ENCODE results near the gene ESRP2.

Gene ESRP2

DNA sequence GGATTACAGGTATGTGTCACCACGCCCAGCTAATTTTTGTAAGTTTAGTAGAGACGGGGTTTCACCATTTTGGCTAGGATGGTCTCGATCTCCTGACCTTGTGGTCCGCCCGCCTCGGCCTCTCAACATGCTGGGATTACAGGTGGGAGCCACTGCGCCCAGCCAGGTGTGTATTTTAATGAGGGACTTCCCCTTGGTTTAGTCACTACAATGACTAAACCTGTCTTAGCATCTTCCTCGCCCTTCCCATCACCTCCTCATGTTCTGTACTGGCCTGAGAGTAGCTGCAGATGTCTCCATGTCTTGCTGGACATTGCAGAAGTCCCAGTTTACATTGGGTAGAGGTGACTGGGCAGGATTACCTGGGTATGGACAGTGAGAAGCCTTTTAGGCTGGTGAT, 38.0 kb upstream of the ESRP2 start:
- no peak overlapping the region for H3K9ac ChIP-seq (ENCODE audit: low read depth, low read length)
- H3K27me3 ChIP-seq (ENCODE audit: control insufficient read depth, insufficient read depth, low read length): no peaks in the 10 kb centered on the region
- H3K9me3 ChIP-seq (ENCODE audit: control insufficient read depth, insufficient read depth, low read length): no peaks in the 10 kb centered on the region
- peaks cover 5% of the 10 kb centered on the region for H3K4me1 ChIP-seq (ENCODE audit: control insufficient read depth, insufficient read depth, low read length)
- peaks cover 11% of the 10 kb centered on the region for H3K36me3 ChIP-seq (ENCODE audit: control insufficient read depth, insufficient read depth, low read length)
- no peak overlapping the region for H3K4me3 ChIP-seq (ENCODE audit: low read depth, low read length)

DNA sequence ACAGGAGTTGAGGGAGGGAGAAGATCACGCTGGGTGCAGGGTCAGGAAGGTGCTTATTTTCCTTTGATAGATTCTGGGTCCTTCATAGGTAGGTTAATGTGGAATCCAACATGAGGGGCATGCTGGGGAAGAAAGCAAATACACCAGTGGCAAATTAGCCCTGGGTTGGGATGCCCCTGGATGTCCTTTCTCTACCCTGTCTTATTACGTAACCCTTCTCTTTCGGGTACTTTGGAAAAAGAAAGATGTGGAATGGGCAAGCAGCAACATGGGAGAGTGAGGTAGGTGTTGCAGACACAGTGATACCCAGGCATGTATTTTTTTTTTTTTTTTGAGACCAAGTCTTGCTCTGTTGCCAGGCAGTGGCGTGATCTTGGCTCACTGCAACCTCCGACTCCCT, 37.5 kb upstream of the ESRP2 start:
- Histone ChIP-seq H3K9me3 (ENCODE audit: control insufficient read depth, insufficient read depth, low read length) (no peaks in the 10 kb centered on the region), H3K27me3 (ENCODE audit: control insufficient read depth, insufficient read depth, low read length) (no peaks in the 10 kb centered on the region), H3K36me3 (ENCODE audit: control insufficient read depth, insufficient read depth, low read length) (peaks cover 11% of the 10 kb centered on the region), H3K4me3 (ENCODE audit: low read depth, low read length) (no peak overlapping the region), H3K9ac (ENCODE audit: low read depth, low read length) (no peak overlapping the region), H3K4me1 (ENCODE audit: control insufficient read depth, insufficient read depth, low read length) (peaks cover 6% of the 10 kb centered on the region)

DNA sequence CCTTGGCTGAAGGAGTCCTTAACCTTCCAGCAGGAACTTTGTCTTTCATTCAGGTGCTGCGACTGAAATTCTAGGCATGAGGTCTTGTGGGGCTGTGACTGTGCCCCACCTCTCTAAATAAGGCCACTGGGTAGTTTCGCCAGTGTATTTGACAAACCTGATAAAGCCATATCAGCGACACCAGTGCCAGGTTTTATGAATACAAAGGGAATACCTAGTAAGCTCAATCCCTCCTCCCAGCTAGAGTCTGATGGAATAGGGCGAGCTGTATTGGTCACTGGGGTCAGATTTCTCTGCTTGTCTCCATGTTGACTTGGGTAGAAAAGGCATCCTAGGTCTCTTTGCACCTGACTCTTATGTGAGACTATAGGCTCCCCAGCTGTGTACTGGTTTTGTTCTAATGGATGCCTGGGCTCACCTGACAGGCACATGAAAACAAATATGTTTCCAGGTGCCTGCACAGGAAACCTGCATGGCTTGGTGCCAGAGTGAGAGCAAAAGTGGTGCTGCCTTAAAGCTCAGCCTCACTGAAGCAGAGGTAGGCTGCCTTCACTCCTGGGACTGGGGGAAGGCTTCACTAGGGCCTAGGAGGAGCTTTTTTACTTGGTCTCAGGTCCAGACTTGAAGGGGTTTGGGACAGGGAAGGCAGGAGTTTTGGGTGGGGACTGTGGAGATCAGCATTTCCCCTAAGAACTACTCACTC, 36.7 kb upstream of the ESRP2 start:
- H3K36me3 ChIP-seq (ENCODE audit: control insufficient read depth, insufficient read depth, low read length): peaks cover 11% of the 10 kb centered on the region
- no peak overlapping the region for H3K4me3 ChIP-seq (ENCODE audit: low read depth, low read length)
- no peaks in the 10 kb centered on the region for H3K27me3 ChIP-seq (ENCODE audit: control insufficient read depth, insufficient read depth, low read length)
- H3K9me3 ChIP-seq (ENCODE audit: control insufficient read depth, insufficient read depth, low read length): no peaks in the 10 kb centered on the region
- H3K4me1 ChIP-seq (ENCODE audit: control insufficient read depth, insufficient read depth, low read length): peaks cover 9% of the 10 kb centered on the region
- H3K9ac ChIP-seq (ENCODE audit: low read depth, low read length): no peak overlapping the region

DNA sequence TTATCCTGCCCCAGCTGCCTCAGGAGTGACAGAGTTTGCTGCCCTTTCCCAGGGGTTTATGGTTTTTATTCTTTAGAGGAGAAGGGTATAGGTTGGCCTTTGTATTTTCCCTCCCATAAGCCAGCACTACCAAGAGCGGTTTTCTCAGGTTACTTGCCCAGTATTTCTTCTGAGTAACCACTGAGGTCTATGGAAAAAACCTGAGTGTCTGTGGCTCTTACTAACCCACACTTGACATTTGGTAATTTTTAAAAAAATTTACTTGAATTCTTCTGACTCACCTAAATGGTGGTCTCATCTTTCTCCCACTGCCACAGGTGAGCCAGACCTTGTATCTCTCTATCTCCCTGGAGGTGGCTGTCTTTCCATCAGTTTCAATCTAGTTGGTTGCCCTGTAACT, 34.4 kb upstream of the ESRP2 start:
- Histone ChIP-seq H3K4me3 (ENCODE audit: low read depth, low read length) (no peak overlapping the region), H3K9ac (ENCODE audit: low read depth, low read length) (no peak overlapping the region), H3K36me3 (ENCODE audit: control insufficient read depth, insufficient read depth, low read length) (peaks cover 11% of the 10 kb centered on the region), H3K4me1 (ENCODE audit: control insufficient read depth, insufficient read depth, low read length) (peaks cover 12% of the 10 kb centered on the region), H3K27me3 (ENCODE audit: control insufficient read depth, insufficient read depth, low read length) (no peaks in the 10 kb centered on the region), H3K9me3 (ENCODE audit: control insufficient read depth, insufficient read depth, low read length) (no peaks in the 10 kb centered on the region)

DNA sequence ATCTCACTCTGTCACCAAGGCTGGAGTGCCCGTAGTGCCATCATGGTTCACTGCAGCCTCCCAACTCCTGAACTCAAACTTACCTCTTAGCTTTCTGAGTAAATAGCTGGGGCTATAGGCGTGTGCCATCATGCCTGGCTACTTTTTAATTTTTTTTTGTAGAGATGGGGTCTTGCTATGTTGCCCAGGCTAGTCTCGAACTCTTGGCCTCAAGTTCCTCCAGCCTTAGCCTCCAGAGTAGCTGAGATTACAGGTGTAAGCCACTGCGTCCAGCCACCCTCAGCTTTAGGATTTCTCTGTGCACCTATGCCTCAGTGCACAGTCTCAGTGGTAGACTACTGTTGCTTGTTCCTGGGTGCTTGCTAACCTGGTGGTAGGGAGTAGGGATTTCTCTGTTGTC, 33.9 kb upstream of the ESRP2 start:
- Histone ChIP-seq H3K9me3 (ENCODE audit: control insufficient read depth, insufficient read depth, low read length) (no peaks in the 10 kb centered on the region), H3K4me3 (ENCODE audit: low read depth, low read length) (no peak overlapping the region), H3K27me3 (ENCODE audit: control insufficient read depth, insufficient read depth, low read length) (no peaks in the 10 kb centered on the region), H3K9ac (ENCODE audit: low read depth, low read length) (no peak overlapping the region), H3K4me1 (ENCODE audit: control insufficient read depth, insufficient read depth, low read length) (peaks cover 12% of the 10 kb centered on the region), H3K36me3 (ENCODE audit: control insufficient read depth, insufficient read depth, low read length) (peaks cover 9% of the 10 kb centered on the region)

DNA sequence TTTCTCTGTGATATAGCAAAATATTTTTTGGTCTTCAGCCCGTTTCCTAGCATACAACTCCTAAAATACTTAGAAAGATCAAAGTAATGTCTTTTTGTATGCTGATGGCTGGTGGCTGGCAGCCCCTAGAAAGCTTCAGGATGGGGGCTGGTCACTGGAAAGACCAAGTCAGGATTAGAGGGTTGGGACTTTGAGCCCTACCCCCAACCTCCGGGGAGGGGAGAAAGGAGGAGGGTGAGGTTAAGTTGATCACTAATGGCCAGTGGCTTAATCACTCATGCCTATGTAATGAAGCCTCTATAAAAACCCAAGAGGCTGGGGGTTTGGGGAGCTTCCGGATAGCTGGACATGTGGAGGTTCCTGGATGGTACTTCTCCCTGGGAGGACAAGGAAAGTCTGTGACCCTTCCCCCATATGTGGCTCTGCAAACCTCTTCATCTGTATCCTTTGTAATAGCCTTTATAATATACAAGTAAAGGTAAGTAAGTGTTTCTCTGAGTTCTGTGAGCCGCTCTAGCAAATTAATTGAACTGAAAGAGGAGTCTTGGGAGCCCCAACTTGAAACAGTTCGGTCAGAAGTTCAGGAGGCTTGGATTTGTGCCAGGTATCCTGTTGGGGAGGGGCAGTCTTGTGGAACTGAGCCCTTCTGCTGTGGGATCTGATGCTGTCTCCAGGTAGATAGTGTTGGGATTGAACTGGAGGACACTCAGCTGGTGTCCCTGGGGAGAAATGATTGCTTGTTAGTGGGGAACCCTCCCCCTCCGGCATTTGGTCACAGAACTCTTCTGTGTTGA, 31.9 kb upstream of the ESRP2 start:
- Histone ChIP-seq H3K9me3 (ENCODE audit: control insufficient read depth, insufficient read depth, low read length) (no peaks in the 10 kb centered on the region), H3K27me3 (ENCODE audit: control insufficient read depth, insufficient read depth, low read length) (no peaks in the 10 kb centered on the region), H3K9ac (ENCODE audit: low read depth, low read length) (no peak overlapping the region), H3K4me1 (ENCODE audit: control insufficient read depth, insufficient read depth, low read length) (peaks cover 12% of the 10 kb centered on the region), H3K36me3 (ENCODE audit: control insufficient read depth, insufficient read depth, low read length) (peaks cover 2% of the 10 kb centered on the region), H3K4me3 (ENCODE audit: low read depth, low read length) (peak overlapping the region; percentile 30)

DNA sequence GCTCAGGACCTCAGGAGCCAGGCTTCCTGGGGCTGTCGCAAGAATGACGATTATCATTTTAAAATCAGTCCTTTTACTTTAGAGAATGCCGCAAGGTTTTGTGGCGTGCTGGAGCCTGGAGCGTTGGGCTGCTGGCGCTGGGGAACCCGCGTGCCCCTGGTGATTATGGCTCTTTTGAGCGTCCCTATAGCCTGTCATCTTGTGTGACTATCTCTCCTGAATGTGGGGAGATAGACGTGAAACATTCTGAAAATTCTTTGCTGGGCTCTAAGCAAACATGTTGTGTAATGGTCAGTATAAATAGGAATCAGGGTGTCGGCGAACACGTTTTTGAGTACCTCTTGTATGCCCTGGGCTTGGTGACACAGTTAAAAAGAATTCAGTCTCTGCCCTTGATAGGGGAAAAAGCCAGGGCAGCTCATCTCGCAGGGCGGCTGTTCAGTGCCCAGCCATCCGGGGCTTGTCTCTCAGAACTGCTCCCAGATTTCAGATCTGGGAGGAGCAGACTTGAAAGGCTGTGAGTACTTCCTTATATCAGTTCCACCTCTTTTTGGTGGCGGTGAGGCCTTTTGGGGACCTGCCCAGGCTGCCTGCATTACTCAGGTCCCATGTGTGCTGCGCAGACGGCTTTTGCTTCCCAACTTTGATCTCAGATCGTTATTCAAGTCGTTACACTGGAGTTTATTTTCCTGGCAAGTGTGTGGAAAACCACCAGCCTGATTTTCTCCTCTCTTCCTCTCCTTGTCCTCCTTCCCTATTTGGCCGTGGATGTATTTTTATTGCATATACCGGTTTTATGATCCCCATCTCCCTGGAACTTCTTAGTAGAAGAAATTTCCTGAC, 29.4 kb upstream of the ESRP2 start:
- no peaks in the 10 kb centered on the region for H3K27me3 ChIP-seq (ENCODE audit: control insufficient read depth, insufficient read depth, low read length)

DNA sequence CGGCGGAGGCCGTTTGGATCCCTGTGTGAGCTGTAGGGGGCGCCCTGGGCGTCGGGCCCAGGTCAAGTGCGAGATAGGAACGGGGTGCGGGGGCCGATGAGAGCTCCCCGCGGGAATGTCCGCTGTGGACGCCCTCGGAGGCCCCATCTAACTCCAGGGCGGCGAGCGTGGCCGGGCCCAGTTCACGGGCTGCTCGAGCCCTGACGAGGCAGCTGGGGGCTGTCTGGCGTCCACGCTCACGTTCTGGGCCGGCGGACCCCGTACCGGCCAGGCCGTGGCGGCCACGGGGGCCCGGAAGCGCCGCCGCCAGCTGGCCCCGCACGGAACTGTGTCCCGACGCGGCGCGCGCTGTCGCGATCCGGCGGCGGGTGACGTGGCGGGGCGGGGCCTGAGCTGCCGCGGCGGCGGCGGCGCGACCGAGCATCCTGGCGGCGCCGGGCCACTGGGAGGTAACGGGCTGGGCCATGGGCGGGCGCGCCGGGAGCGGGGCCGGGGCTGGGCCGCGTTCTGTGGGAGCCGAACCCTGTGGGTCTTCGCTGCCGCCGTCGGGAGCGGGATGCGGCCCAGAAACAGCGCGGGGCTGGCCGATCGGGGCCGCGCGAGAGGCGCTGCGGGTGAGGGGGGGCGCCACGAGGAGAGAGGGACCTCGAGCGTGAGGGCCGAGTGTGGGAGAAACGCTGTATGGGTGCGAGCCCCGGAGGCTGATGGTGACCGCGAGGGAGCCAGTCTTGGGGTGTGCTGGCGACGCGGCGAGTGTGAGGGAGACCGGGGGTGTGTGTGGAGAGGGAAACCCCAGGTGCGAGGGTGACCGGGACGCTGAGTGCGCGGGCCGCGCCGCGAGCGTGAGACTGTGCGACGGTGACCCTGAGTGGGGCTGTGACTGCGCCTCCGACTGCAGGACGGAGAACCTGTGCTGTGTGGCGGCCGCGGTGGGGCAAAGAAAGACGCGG, 28.5 kb upstream of the ESRP2 start, which contains the start of gene SLC7A6:
TSS of gene SLC7A6 (plus strand) at position 399 of the 950 bp plus-strand sequence. CDS start 10,201 bp downstream, outside the sequence.
- no peaks in the 10 kb centered on the region for H3K27me3 ChIP-seq (ENCODE audit: control insufficient read depth, insufficient read depth, low read length)

More for the DNA sequence above, 29.4 kb upstream of the ESRP2 start:
- Histone ChIP-seq H3K36me3 (ENCODE audit: control insufficient read depth, insufficient read depth, low read length) (peaks cover 2% of the 10 kb centered on the region), H3K9me3 (ENCODE audit: control insufficient read depth, insufficient read depth, low read length) (no peaks in the 10 kb centered on the region), H3K4me3 (ENCODE audit: low read depth, low read length) (peak overlapping the region; percentile 91), H3K4me1 (ENCODE audit: control insufficient read depth, insufficient read depth, low read length) (peaks cover 12% of the 10 kb centered on the region), H3K9ac (ENCODE audit: low read depth, low read length) (peak overlapping the region; percentile 79)

DNA sequence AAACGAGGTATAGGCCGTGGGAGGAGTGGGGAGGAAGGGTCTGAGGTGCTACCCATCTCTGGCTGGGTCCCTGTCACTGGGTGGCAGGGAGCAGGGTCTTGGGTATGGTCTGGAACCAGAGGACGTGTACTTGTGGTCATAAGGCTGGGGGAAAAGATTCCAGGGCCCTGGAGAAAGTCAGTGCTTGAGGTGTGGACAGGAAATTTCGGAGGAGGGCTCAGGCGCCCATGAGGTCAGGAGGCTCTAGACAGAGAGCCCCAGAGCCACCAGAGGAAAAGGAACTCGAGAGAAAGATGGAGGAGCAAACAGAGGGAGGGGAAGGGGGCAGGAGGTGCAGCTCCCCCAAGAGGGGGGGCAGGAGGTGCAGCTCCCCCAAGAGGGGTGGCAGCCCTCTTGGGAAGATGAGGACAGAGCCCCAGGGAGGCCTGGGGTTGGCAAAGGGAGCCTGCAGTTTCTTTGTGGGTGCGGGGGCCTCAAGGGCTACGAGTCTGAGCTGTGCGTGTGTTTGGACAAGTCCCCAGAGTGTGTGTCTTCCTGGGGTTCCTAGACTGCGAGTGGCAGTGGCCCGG, 27.7 kb upstream of the ESRP2 start:
- peaks cover 7% of the 10 kb centered on the region for H3K4me1 ChIP-seq (ENCODE audit: control insufficient read depth, insufficient read depth, low read length)
- peak overlapping the region; percentile 65 for H3K9ac ChIP-seq (ENCODE audit: low read depth, low read length)
- peaks cover 13% of the 10 kb centered on the region for H3K36me3 ChIP-seq (ENCODE audit: control insufficient read depth, insufficient read depth, low read length)
- H3K4me3 ChIP-seq (ENCODE audit: low read depth, low read length): peak overlapping the region; percentile 91
- no peaks in the 10 kb centered on the region for H3K9me3 ChIP-seq (ENCODE audit: control insufficient read depth, insufficient read depth, low read length)
- no peaks in the 10 kb centered on the region for H3K27me3 ChIP-seq (ENCODE audit: control insufficient read depth, insufficient read depth, low read length)

More for the DNA sequence above, 28.5 kb upstream of the ESRP2 start, which contains the start of gene SLC7A6:
- Histone ChIP-seq H3K4me1 (ENCODE audit: control insufficient read depth, insufficient read depth, low read length) (peaks cover 12% of the 10 kb centered on the region), H3K4me3 (ENCODE audit: low read depth, low read length) (peak within 1 kb of the TSS; percentile 91), H3K9ac (ENCODE audit: low read depth, low read length) (peak within 1 kb of the TSS; percentile 79), H3K9me3 (ENCODE audit: control insufficient read depth, insufficient read depth, low read length) (no peaks in the 10 kb centered on the region), H3K36me3 (ENCODE audit: control insufficient read depth, insufficient read depth, low read length) (peaks cover 9% of the 10 kb centered on the region)

DNA sequence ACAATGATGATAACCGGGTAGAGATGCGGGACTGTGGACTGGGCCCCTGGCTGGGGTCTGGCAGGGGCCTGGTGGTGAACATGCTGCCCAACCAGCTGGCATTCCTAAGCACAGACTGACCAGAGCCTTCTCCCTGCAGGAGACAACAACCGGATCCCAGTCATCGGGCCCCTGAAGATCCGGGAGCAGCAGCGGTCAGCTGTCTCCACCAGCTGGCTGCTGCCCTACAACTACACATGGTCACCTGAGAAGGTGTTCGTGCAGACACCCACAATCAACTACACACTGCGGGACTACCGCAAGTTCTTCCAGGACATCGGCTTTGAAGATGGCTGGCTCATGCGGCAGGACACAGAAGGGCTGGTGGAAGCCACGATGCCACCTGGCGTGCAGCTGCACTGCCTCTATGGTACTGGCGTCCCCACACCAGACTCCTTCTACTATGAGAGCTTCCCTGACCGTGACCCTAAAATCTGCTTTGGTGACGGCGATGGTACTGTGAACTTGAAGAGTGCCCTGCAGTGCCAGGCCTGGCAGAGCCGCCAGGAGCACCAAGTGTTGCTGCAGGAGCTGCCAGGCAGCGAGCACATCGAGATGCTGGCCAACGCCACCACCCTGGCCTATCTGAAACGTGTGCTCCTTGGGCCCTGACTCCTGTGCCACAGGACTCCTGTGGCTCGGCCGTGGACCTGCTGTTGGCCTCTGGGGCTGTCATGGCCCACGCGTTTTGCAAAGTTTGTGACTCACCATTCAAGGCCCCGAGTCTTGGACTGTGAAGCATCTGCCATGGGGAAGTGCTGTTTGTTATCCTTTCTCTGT, 23.3 kb upstream of the ESRP2 start:
- no peak overlapping the region for H3K9ac ChIP-seq (ENCODE audit: low read depth, low read length)
- peaks cover 15% of the 10 kb centered on the region for H3K36me3 ChIP-seq (ENCODE audit: control insufficient read depth, insufficient read depth, low read length)
- H3K9me3 ChIP-seq (ENCODE audit: control insufficient read depth, insufficient read depth, low read length): no peaks in the 10 kb centered on the region
- no peaks in the 10 kb centered on the region for H3K27me3 ChIP-seq (ENCODE audit: control insufficient read depth, insufficient read depth, low read length)
- no peak overlapping the region for H3K4me3 ChIP-seq (ENCODE audit: low read depth, low read length)
- no peaks in the 10 kb centered on the region for H3K4me1 ChIP-seq (ENCODE audit: control insufficient read depth, insufficient read depth, low read length)

Measured in iPS-15b (cell line).